Measurements from ENCODE around the gene ARMH3.
A peak's percentile ranks its signal among the peaks of the same experiment; 100 is the strongest.

ARMH3 gene

DNA sequence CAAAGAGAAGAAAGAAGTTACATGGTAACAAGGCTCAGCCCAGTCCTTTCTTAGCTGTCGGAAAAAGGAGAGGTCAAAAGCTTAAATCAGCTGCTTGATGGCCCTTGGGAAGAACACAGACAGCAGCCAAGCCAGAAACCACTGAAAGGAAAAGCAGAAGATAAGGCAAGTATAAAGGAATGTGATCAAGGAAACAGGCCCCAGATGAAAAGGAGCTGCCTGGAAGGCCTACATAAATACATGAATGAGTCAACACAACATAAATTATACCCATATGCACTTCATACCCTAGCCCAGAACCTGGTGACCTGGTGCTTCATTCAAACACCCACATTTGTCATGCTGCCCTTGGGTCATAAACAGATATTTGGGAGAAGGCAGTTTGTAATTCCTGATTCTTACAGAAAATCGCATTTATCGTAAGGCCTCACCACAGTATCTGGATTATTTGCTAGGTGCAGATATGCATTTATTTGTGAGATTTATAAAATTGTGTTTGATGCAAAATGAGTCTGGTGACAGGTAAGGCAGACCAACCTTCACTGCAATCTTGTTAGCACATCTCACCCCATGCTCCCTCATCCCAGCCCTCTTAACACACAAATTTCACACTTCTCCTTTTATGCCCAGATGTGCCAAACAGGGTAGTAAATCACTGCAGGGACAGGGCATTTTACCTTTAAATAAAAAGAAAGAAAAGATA lies 117.5 kb downstream of the ARMH3 start:
- peak; percentile 92 for DNase-seq

DNA sequence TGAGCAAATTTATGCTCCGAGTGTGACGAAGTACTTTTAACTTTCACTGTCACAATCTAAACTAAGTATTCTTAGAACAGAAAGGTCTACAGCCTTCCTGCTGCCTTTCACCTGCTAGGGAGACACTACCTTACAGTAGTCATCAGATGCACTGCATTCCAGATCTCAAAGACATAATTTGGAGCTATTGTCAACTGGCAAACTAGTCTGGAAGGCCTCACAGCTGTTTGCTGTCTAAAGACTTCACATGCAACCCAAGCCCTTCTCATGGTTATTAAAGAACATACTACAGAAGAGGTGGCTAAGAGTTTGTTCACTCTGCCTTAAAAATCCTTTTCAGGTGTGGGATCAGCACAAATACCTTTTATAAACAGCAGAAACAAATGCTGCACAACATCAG lies 120.5 kb downstream of the ARMH3 start:
- no peak for DNase-seq

DNA sequence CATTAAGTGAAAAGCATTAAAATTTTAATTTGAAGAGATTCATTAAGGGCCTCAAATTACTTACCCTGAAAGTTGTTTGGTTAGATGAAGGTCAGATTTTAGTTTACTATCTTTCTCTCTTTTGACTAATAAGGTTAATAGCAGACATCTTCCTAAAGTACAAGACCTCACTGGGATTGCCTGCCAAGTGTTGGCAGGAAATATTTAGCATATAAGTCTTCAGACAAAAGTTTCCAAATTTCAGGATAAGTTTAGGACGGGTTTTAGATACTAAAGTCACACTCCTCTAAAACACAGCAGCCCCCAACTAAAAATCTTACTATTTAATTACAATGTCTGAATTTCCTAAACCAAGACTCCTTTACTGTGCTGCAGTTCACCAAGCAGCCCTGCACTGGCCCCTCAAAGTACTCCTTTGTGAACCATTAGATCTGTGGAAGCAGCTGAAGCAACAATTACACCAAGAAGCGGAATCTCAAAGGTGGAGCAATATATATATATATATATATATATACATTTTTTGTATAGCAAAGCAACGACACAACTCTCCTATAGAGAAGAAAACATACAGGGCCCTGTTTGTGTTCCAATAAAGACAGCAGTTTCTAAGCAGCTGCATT lies 121.2 kb downstream of the ARMH3 start:
- no peak for DNase-seq

DNA sequence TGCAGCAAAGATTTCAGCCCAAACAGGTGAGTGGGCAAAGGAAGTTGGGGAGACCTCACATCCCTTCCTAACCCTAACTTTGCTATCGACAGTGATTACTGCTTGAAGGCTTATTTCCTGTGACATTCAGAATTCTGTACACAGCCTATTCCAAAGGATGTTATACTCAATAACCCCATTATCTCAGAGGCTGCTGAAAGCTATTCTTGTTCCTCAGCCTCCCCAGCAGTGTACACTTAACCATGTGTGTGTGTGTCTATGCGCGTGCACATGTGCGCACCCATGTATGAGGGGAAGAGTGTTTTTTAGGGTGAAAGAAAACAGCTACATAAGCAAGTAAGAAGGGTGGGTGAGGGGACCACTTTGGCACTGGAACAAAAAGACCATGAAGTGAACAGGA lies 122.0 kb downstream of the ARMH3 start:
- DNase-seq: no peak

GRCh38 chr10:101932183-101932582 lies 123.8 kb downstream of the ARMH3 start:
- DNase-seq: no peak

DNA sequence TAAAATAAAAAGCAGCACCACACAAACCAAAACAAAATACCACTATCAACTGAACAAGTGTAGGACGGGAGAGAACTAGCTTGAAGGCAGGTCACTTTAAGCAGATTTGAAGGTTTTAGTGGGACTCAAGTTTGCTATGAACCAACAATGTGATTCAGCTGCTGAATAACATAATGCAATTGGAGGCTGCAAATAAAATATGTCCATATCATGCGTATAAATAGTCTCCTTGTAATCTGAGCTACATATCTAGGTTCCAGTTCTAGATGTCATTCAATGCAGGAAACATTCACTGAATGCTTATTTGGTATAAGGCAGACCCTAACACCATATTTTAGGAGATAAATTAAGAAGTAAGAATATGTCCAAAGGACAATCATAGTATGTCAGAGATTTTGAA lies 130.9 kb downstream of the ARMH3 start:
- no peak for DNase-seq

DNA sequence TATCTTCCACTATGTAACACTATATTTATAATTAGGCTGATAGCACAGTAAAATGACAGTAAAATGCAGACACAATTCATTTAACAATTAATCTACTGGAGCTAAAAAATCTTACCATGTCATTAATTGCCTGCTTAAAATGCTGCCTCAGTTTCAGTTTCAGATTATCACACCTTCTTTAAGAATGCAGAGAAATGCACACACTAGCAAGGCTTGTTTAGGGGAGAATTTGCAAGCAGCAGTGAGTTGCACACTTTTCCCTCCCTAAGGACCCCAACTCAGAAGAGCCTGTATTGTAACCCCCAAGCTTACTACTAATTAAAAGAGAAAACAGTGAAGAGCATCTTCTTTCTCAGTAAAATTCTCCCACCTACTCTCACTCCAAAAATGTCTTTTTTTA lies 132.7 kb downstream of the ARMH3 start:
- DNase-seq: no peak

DNA sequence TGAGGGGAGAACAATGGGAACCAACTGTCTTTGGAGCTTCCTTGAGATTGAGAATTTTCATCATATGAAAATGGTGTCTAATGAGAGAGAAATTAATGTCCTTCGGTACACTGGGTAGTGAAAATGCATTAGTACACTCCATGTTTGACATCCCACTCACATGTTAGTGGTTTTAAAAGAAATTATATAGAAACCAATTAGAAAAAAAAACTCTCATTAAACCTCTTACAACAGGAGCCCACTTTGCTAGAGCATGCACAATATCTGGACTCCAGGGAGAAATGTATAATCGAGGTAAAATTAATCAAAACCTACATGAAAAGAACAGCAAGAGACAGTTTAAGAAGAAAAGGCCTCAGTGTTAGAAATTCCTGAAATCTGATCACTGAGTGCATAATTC lies 133.1 kb downstream of the ARMH3 start:
- DNase-seq: no peak

- no peak for DNase-seq
Measured at GRCh38 chr10:101920546-101920945, 135.4 kb downstream of the ARMH3 start.

DNA sequence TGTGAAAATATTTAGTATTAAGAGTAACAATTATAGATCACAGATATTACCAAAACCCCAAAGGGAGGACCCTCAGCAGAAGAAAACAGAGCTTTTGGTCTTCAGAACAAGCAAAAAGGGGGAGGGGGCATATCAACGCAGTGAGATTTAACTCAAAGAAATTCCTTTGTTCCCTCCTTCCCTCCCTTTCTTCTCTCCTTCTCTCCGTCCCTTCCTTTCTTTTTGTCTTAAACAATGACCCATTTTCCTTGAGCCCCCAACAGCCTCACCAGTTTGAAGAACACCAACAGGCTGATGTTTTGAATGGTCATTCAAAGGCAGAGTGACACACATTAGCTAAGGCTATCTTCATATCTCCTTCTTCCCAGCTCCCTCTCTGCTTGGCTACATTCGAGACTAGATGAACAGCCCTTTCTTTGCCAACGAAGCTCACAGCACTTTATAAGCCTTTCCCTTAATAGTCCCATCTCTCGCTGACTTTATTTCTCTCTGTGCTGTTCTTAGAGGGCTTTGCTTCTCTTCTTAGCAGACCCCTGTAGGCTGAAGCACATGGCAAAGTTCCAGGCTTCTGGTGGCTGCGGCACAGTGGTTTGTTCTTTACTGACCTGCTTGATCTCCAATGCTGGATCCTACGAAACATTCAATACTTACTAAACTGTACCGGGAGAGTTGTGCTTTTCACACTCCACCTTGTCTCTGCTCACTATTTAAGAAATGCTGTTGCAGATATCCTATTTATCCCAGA lies 136.8 kb downstream of the ARMH3 start:
- DNase-seq: no peak

- DNase-seq: no peak
Measured at GRCh38 chr10:101912561-101913179, 143.3 kb downstream of the ARMH3 start.

DNA sequence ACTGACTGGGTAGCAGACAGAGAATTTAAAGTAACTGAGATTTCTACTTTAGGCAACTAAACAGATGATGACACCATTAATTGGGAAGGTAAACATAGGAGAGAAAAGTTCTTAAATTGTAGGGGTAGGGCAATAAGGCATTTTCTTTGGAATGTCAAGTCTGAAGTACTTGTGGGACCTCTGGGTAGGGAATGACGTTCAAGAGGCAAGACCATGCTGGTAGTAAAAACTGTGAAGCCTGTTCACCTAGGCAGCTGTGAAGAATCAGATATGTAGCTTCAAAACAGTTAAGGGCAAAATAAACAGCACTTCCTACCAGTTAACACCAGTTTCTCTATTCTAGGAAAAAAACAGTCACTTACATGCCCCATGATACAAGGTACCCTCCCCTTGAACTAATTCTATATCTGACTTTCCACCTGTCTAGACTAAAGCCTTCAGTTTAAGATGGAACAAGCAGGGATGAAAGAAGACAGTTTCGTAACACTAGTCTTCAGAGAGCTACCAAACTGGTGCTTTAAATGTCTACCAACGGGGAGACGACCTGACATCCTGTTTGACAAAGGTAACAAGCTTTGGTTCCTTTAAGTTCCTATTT lies 149.3 kb downstream of the ARMH3 start:
- DNase-seq: no peak

DNA sequence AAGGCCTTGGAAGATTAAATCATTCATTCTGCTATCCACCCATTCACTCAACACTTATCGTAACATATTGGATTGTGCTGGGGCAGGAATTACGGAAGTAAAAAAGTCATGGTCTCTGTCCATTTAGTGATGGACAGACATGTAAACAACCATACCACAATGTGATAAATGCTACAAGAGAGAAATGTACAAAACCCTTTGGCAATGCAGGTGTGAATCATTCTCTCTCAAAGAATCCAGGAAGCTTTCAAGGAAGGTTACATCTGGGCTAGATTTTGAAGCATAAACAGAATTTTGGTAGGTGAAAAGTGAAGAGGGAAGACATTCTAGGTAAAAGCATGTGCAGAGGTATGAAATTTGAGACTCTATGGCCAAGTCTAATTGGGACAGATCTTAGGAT lies 150.7 kb downstream of the ARMH3 start:
- no peak for DNase-seq

DNA sequence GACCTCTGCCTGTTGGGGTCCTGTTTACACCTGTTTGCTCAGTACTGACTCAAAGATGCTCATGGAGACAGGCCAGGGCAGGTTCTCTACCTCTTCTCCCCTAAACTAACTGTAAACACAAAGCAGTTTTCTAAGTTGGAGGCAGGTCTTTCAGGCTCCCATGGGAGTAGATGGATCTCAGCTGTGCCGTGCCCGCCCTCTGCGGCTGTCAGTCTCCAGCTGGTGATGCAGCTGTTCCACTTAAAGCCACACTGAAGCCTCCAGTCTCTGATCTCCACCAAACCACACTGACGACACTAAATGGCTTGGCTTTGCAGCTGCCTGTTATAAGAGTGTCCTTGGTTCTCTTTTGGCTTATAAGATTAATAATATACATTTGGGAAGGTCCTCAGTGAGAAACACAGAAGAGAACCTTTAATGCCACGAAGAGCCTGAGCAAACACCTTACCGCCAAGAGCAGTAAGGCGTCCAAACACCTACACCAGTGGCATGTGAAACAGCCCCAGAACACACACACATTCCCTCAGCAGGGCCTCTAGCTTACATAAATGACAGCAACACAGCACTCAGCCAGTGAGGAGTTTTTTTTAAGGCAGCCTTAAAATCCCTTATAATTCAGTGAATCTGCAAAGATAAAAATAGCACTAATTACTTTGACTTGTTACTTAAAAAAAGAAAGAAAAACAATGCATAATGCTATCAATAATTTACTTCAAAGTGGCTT lies 152.0 kb downstream of the ARMH3 start:
- peak; percentile 11 for DNase-seq

DNA sequence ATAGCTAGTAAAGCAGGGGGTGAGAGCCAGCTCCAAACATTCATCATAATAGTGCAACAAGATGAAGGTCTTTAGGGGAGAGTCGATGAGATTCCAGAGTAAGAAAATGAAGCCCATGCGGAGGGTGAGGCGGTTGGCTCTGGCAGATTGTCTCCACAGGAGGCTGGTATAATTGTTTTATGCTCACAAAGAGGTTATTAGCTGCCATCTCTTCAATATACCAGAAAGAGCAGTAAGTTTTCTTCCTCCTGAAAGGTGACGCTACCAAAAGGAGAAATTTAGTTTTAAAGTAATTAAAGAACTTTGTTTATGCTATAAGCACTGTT lies 153.2 kb downstream of the ARMH3 start:
- DNase-seq: no peak

- DNase-seq: no peak
Measured at GRCh38 chr10:101902032-101902819, 153.7 kb downstream of the ARMH3 start.

DNA sequence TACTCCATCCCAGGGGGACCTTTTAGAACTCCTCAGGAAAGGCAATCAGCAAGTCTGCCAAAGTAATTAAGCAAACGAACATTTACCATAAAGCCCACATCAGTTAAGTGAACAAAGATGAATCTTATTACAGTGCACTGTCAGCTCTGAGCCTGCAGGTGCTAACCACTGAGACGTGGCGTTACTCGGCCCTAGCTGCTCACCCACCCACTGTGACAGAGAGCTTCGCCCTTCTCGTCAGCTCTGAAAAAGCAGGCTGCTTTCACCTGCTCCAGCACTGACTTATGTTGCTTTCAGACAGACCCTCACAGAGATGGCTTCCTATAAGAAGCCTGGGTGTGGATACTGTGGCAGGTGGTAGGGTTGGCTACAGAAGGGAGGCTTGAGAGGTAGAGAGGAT lies 154.6 kb downstream of the ARMH3 start:
- no peak for DNase-seq

DNA sequence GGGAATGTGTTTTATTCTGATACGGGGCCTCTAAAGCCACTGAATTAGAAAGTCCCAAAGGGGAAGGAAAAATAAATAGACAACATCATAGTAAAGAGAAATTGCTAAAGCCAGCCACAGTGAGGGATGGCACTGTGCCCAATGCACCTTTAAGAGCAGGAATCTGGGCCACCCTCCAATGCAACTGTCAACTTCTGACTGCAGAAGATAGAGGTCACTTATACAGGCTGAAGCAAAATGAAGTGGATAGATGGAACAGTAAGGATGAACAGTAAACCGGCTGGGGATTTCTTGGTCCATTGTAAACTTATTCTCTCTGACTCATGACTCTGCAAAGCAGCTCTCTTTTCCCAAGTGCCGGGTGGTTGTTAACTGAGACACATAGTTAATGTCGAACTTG lies 158.3 kb downstream of the ARMH3 start:
- peak; percentile 15 for DNase-seq

DNA sequence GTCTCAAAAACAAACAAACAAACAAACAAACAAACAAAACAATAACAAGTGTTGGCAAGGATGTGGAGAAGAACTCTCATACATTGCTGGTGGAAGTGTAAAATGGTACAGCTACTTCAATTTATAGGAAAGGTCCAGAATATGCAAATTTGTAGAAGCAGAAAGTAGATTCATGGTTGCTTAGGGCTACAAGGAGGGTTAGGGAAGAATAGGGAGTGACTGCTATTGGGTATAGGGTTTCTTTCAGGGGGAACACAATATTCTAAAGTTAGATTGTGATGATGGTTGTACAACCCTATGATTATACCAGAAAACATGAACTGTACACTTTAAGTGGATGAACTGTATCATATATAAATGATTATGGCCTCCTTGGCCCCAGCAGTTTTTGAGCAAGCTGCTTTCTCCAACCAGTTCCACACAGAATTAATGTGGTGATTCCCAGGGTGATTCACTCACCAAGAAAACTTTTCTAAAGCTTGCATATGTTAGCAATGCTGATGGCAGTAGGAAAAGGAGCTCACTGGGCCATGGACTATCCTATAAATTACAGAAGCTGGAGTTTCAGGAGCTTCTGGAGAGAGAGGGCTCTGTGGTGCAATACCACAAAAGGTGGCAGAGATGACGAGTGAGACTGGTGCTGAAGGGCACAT lies 159.6 kb downstream of the ARMH3 start:
- DNase-seq: peak; percentile 25

DNA sequence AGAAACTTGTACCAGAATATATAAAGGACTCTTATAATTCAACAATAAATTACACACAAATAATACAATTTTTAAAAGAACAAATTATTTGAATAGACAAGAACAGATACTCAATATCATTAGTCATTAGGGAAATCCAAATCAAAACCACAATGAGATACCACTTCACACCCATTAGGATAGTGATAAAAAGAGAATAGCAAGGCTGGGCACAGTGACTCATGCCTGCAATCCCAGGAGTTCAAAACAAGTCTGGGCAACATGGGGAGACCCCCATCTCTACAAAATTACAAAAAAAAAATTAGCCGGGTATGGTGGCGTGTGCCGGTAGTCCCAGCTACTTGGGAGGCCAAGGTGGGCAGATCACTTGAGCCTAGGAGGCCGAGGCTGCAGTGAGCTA lies 160.2 kb downstream of the ARMH3 start:
- DNase-seq: no peak

DNA sequence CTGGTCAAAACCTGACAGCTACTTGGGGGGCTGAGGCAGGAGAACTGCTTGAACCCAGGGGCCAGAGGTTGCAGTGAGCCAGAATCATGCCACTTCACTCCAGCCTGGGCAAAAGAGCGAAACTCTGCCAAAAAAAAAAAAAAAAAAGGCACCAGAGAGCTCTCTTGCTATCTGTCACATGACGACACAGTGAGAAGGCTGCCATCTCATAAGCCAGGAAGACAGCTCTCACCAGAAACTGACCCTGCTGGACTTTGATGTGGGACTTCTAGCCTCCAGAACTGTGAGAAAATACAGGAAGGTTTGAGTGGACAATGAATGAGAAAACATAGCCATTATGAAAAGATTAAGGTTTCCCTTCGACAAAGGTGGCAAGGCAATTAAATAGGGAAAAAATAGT lies 161.2 kb downstream of the ARMH3 start:
- DNase-seq: no peak

- DNase-seq: no peak
Measured at GRCh38 chr10:101894266-101894665, 161.7 kb downstream of the ARMH3 start.
